Smooth muscle cell (in vitro differentiated cells): ENCODE measurements around the gene TTLL12. TPM values are rescaled to one million over a fixed set of nuclear protein-coding genes. Genes with fewer than 3 reads are reported as not detected.

Experiments
- DNase-seq: peaks from one replicate; lab custom pipeline; 2025; ENCODE audit not compliant: unreplicated experiment; lab: John Stamatoyannopoulos, UW
- H2AFZ ChIP-seq: fragments of 200-600 bp; sonication (generic); 2 replicates; pipeline ENCODE4 v1.6.0; 2016; ENCODE audit warnings: antibody characterized with exemption, low read depth, mild to moderate bottlenecking
- H3F3A ChIP-seq: fragments of 200-600 bp; sonication (generic); 2 replicates; pipeline ENCODE4 v1.6.0; 2017; ENCODE audit warnings: antibody characterized with exemption, low read depth
- H3K27ac ChIP-seq: fragments of 200-600 bp; sonication (generic); 2 replicates; pipeline ENCODE4 v1.5.1; 2016; ENCODE audit warnings: low read depth, mild to moderate bottlenecking
- H3K27me3 ChIP-seq: fragments of 200-600 bp; sonication (generic); 2 replicates; pipeline ENCODE4 v1.6.1; 2016; ENCODE audit warnings: low read depth, mild to moderate bottlenecking
- H3K36me3 ChIP-seq: fragments of 200-600 bp; sonication (generic); 2 replicates; pipeline ENCODE4 v1.5.1; 2016; ENCODE audit warnings: low read depth
- H3K4me1 ChIP-seq: fragments of 200-600 bp; sonication (generic); 2 replicates; pipeline ENCODE4 v1.5.1; 2016; ENCODE audit warnings: low read depth
- H3K4me2 ChIP-seq: fragments of 200-600 bp; sonication (generic); 2 replicates; pipeline ENCODE4 v1.6.0; 2016; ENCODE audit warnings: mild to moderate bottlenecking
- H3K4me3 ChIP-seq: fragments of 200-600 bp; sonication (generic); 2 replicates; pipeline ENCODE4 v1.5.1; 2016; ENCODE audit warnings: mild to moderate bottlenecking
- H3K79me2 ChIP-seq: fragments of 200-600 bp; sonication (generic); 2 replicates; pipeline ENCODE4 v1.6.0; 2016; ENCODE audit warnings: low read depth, mild to moderate bottlenecking
- H3K9ac ChIP-seq: fragments of 200-600 bp; sonication (generic); 2 replicates; pipeline ENCODE4 v1.6.0; 2016; ENCODE audit warnings: low read depth
- H3K9me3 ChIP-seq: fragments of 200-600 bp; sonication (generic); replicated peaks from 2 replicates; pipeline ENCODE4 v1.5.1; 2016; ENCODE audit warnings: low read depth
- H4K20me1 ChIP-seq: fragments of 200-600 bp; sonication (generic); 2 replicates; pipeline ENCODE4 v1.6.0; 2016; ENCODE audit warnings: low read depth
- CTCF ChIP-seq: fragments of 200-600 bp; sonication (generic); IDR thresholded peaks from 2 replicates; pipeline ENCODE4 v1.5.1; 2017; ENCODE audit warnings: borderline replicate concordance, mild to moderate bottlenecking, antibody characterized with exemption; ENCODE audit not compliant: insufficient read depth, poor library complexity, severe bottlenecking
- WGBS: methylation state at CpG from one replicate; pipeline ENCODE4 v1.1.7; 2016; ENCODE audit warnings: low lambda C conversion rate; 5-methylcytosine and 5-hydroxymethylcytosine counted together
- polyA plus RNA-seq: library from polyadenylated mRNA; unstranded; fragments of >200 nt; fragmentation: Nextera tagmentation; extraction: Ambion mirVana; gene quantifications from 2 replicates; pipeline ENCODE4 v1.2.1, GENCODE V29; 2016
- total RNA-seq: library from RNA; depleted of rRNA; stranded (reverse); fragments of >200 nt; gene quantifications from 2 replicates; pipeline ENCODE4 v1.2.3, GENCODE V29; 2014

TTLL12 gene
- total and polyA plus RNA-seq, 2 experiments from 2014 or later = 23.5 to 31.6 TPM

- no peak overlapping the region for H2AFZ ChIP-seq
- no peak overlapping the region for H3K4me3 ChIP-seq
- H3K27ac ChIP-seq = no peak overlapping the region
- H3K4me2 ChIP-seq = no peak overlapping the region
- H3K27me3 ChIP-seq = no peaks in the 10 kb centered on the region
- no peaks in the 10 kb centered on the region for H3K36me3 ChIP-seq
- no peak for DNase-seq
- peaks cover 12% of the 10 kb centered on the region for H4K20me1 ChIP-seq
- no peak for TF ChIP-seq CTCF
- no peaks in the 10 kb centered on the region for H3F3A ChIP-seq
- H3K79me2 ChIP-seq = no peaks in the 10 kb centered on the region
- WGBS = 99% methylated on average over 25 of the region's 25 CpGs
- no peaks in the 10 kb centered on the region for H3K9me3 ChIP-seq
- no peak overlapping the region for H3K9ac ChIP-seq
- peaks cover 3% of the 10 kb centered on the region for H3K4me1 ChIP-seq
Measured at GRCh38 chr22:43179146-43179910, 7.6 kb downstream of the TTLL12 start.

- Histone ChIP-seq H3K4me2 (no peak overlapping the region), H3K9me3 (no peaks in the 10 kb centered on the region), H4K20me1 (no peaks in the 10 kb centered on the region), H2AFZ (no peak overlapping the region), H3K9ac (no peak overlapping the region), H3K79me2 (no peaks in the 10 kb centered on the region), H3K27ac (no peak overlapping the region), H3K4me3 (no peak overlapping the region), H3K36me3 (no peaks in the 10 kb centered on the region), H3K27me3 (no peaks in the 10 kb centered on the region), H3F3A (no peaks in the 10 kb centered on the region), H3K4me1 (no peaks in the 10 kb centered on the region)
- no peak for TF ChIP-seq CTCF
- 96% methylated on average over 7 of the region's 7 CpGs for WGBS
- DNase-seq = no peak
Measured at GRCh38 chr22:43177479-43177878, 9.5 kb downstream of the TTLL12 start.

DNA sequence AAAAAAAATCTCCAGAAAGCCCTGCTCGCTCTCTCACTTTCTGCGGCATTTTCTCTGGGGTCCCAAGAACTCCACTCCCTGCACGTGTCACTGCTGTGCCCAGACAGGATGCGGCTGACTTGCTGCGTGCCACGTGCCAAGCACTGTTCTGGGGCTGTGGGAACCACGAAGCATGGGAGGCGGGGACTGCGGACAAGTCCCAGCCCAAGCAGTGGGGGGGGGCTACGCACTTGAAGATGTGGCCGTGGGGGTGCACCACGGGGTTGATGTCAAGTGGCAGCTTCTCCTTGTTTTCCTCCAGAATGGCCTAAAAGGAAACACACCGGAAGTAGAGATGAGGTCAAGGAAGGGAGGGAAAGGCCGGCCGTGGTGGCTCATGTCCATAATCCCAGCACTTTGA lies 10.8 kb downstream of the TTLL12 start:
- no peak overlapping the region for H3K4me2 ChIP-seq
- H2AFZ ChIP-seq = no peak overlapping the region
- no peak overlapping the region for H3K4me3 ChIP-seq
- H3K79me2 ChIP-seq = no peaks in the 10 kb centered on the region
- no peaks in the 10 kb centered on the region for H4K20me1 ChIP-seq
- H3K36me3 ChIP-seq = no peaks in the 10 kb centered on the region
- H3K9ac ChIP-seq = no peak overlapping the region
- no peak overlapping the region for H3K27ac ChIP-seq
- DNase-seq = no peak
- no peaks in the 10 kb centered on the region for H3F3A ChIP-seq
- no peaks in the 10 kb centered on the region for H3K9me3 ChIP-seq
- 99% methylated on average over 15 of the region's 15 CpGs for WGBS
- H3K27me3 ChIP-seq = no peaks in the 10 kb centered on the region
- TF ChIP-seq CTCF = no peak
- H3K4me1 ChIP-seq = no peaks in the 10 kb centered on the region
